KMS-11 (cell line): ENCODE results near the gene MGME1.

ENCODE experiments used
- H2AFZ ChIP-seq: fragments of 200-600 bp; sonication (generic); 2 replicates; pipeline ENCODE4 v1.6.1; 2016; ENCODE audit warnings: antibody characterized with exemption, mixed run types, low read depth
- H3K27ac ChIP-seq: fragments of 200-600 bp; sonication (generic); 2 replicates; pipeline ENCODE4 v1.6.1; 2016; ENCODE audit warnings: mild to moderate bottlenecking, mixed run types
- H3K27me3 ChIP-seq: fragments of 200-600 bp; sonication (generic); 2 replicates; pipeline ENCODE4 v1.6.1; 2017; ENCODE audit warnings: mild to moderate bottlenecking, low read depth, mixed run types, moderate library complexity; ENCODE audit not compliant: insufficient read depth
- H3K36me3 ChIP-seq: fragments of 200-600 bp; sonication (generic); 2 replicates; pipeline ENCODE4 v1.6.1; 2017; ENCODE audit warnings: mild to moderate bottlenecking, mixed run types; ENCODE audit not compliant: insufficient read depth
- H3K4me1 ChIP-seq: fragments of 200-600 bp; sonication (generic); 2 replicates; pipeline ENCODE4 v1.6.1; 2016; ENCODE audit warnings: mild to moderate bottlenecking, low read depth, mixed run types; ENCODE audit not compliant: poor library complexity, severe bottlenecking
- H3K4me2 ChIP-seq: fragments of 200-600 bp; sonication (generic); 2 replicates; pipeline ENCODE4 v1.7.0; 2016; ENCODE audit warnings: mild to moderate bottlenecking, mixed run types
- H3K4me3 ChIP-seq: fragments of 200-600 bp; sonication (generic); IDR thresholded peaks from 2 replicates; pipeline ENCODE4 v1.6.1; 2017; ENCODE audit warnings: low read depth, low read length, mixed read lengths; ENCODE audit not compliant: insufficient read depth
- H3K79me2 ChIP-seq: fragments of 200-600 bp; sonication (generic); 2 replicates; pipeline ENCODE4 v1.6.1; 2016; ENCODE audit warnings: low read depth, mixed run types; ENCODE audit not compliant: insufficient read depth
- H3K9ac ChIP-seq: fragments of 200-600 bp; sonication (generic); 2 replicates; pipeline ENCODE4 v1.6.1; 2016; ENCODE audit warnings: mild to moderate bottlenecking, mixed run types
- H4K20me1 ChIP-seq: fragments of 200-600 bp; sonication (generic); 2 replicates; pipeline ENCODE4 v1.6.1; 2016; ENCODE audit warnings: mild to moderate bottlenecking, mixed run types; ENCODE audit not compliant: insufficient read depth
- TF ChIP-seq, protein P1 (sequence below): fragments of 200-600 bp; sonication (generic); conservative IDR thresholded peaks from 2 replicates; pipeline ENCODE4 v1.6.1; 2017; ENCODE audit warnings: low read depth, mild to moderate bottlenecking, antibody characterized with exemption, low read length, moderate library complexity, mixed read lengths

The MGME1 gene

DNA sequence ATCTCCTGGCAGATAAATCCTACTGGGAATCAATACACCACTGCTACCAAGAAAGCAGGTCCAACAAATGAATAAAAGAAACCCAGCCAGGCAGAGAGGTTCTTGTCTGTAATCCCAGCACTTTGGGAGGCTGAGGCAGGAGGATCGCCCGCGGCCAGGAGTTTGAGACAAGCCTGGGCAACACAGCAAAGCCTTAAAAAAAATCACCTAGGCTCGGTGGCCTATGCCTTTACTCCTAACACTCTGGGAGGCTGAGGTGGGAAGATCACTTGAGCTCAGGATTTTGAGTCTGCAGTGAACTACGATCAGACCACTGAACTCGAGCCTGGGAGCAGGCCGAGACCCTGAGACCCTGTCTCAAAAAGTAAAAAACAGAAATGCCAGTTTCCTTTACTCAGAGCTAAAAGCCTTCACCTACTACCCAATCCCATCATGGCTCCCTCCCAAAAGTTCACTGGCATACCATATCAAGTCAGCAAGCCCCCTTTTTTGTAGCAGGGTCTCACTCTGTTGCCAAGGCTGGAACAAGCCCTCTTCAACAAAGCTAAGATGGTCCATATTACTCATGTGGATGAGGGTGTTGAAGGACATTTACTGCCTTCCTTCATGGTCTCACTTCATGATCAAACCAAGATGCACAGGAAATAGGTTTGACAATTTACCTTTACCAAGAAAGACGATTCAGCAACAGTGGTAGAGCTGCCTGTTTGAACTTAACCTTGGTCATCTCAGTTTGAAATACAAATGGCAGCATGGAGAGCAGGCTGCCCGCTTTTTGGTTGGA, 5.5 kb upstream of the MGME1 start:
- TF ChIP-seq, protein P1, sequence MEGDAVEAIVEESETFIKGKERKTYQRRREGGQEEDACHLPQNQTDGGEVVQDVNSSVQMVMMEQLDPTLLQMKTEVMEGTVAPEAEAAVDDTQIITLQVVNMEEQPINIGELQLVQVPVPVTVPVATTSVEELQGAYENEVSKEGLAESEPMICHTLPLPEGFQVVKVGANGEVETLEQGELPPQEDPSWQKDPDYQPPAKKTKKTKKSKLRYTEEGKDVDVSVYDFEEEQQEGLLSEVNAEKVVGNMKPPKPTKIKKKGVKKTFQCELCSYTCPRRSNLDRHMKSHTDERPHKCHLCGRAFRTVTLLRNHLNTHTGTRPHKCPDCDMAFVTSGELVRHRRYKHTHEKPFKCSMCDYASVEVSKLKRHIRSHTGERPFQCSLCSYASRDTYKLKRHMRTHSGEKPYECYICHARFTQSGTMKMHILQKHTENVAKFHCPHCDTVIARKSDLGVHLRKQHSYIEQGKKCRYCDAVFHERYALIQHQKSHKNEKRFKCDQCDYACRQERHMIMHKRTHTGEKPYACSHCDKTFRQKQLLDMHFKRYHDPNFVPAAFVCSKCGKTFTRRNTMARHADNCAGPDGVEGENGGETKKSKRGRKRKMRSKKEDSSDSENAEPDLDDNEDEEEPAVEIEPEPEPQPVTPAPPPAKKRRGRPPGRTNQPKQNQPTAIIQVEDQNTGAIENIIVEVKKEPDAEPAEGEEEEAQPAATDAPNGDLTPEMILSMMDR: no peak
- Histone ChIP-seq H3K27ac (no peak overlapping the region), H3K27me3 (no peaks in the 10 kb centered on the region), H3K36me3 (no peaks in the 10 kb centered on the region), H2AFZ (no peak overlapping the region), H3K4me3 (no peak overlapping the region), H3K4me2 (no peak overlapping the region; the same call in 1 of the 2 replicates), H3K9ac (no peak overlapping the region; the same call in 1 of the 2 replicates), H4K20me1 (peaks cover 76% of the 10 kb centered on the region), H3K79me2 (peaks cover 100% of the 10 kb centered on the region), H3K4me1 (peaks cover 78% of the 10 kb centered on the region)

DNA sequence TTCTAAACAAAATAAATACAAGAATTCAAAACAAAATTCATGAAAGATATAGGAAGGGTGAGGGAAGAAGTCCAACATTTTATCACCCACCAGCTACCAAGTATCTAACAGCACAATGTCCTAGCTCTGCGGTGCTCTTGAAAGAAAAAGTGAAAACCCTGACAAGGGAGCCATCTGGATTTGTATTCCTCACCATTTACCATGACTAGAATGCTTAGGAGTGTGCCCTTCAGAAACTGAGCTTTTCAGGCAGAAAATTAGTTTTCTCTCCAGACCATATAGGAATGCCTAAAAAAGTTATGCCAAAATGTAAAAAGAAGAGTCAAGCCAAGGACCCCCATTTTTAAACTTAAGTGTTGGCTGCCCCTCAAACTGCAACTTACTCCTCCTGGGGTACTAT, 4.7 kb upstream of the MGME1 start:
- H3K9ac ChIP-seq: no peak overlapping the region; the same call in 1 of the 2 replicates
- peak overlapping the region; percentile 13; the same call in 1 of the 2 replicates for H3K27ac ChIP-seq
- peak overlapping the region; percentile 77 for H3K4me2 ChIP-seq
- H3K27me3 ChIP-seq: no peaks in the 10 kb centered on the region
- H3K4me3 ChIP-seq: no peak overlapping the region
- peaks cover 95% of the 10 kb centered on the region for H3K79me2 ChIP-seq
- TF ChIP-seq, protein P1: no peak
- peaks cover 72% of the 10 kb centered on the region for H3K4me1 ChIP-seq
- H4K20me1 ChIP-seq: peaks cover 68% of the 10 kb centered on the region
- no peaks in the 10 kb centered on the region for H3K36me3 ChIP-seq
- no peak overlapping the region for H2AFZ ChIP-seq

DNA sequence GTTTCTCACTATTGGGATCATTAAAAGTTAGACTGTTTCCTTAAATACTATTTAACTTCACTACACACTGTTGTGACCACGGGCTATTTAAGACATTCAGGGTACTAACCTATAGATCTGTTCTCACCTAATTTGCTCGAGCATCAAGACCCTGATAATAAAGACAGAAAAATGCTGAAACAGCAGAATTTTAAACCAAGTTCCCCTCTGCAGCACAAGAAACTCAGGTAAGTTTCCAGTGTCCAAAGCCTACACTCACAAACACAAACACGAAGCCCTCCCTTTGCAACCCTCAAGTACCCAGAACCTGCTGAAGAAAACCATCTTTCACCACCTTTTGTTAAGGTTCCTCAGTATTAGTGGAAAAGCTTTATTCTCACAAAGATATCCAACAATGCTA, 4.2 kb upstream of the MGME1 start:
- H3K4me3 ChIP-seq: no peak overlapping the region
- peak overlapping the region; percentile 14; the same call in 1 of the 2 replicates for H3K27ac ChIP-seq
- H3K4me1 ChIP-seq: peaks cover 66% of the 10 kb centered on the region
- no peaks in the 10 kb centered on the region for H3K36me3 ChIP-seq
- H4K20me1 ChIP-seq: peaks cover 67% of the 10 kb centered on the region
- H3K4me2 ChIP-seq: peak overlapping the region; percentile 77
- no peak overlapping the region; the same call in 1 of the 2 replicates for H3K9ac ChIP-seq
- no peak overlapping the region for H2AFZ ChIP-seq
- TF ChIP-seq, protein P1: no peak
- H3K79me2 ChIP-seq: peaks cover 95% of the 10 kb centered on the region
- no peaks in the 10 kb centered on the region for H3K27me3 ChIP-seq

DNA sequence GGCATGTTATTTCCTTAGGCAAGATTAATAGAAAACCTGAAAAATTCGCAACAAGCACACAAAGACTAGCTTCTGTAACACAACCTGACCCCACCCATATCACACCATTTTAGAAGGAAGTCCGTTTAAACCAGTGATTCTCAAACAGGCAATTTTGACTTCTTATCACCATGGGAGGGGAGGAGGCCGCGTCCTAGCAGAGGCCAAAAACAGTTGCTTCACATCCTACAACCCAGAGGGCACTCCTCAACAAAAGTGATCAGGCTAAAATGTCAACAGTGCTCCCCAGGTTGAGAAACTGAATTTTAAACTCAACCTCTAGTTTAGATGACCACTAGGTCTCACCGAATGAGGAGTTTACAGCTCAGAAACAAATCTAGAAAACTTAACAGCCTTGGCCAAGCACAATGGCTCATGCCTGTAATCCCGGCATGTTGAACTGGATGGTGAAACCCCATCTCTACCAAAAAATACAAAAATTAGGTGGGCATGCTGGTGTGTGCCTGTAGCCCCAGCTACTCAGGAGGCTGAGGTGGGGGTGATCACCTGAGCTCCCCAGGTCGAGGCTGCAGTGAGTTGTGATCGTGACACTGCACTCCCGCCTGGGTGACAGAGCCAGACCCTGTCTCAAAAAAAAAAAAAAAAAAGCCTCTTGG, 3.6 kb upstream of the MGME1 start:
- Histone ChIP-seq H3K27ac (peak overlapping the region; percentile 14; the same call in 1 of the 2 replicates), H4K20me1 (peaks cover 67% of the 10 kb centered on the region), H3K4me2 (peak overlapping the region; percentile 77), H3K36me3 (no peaks in the 10 kb centered on the region), H2AFZ (no peak overlapping the region), H3K27me3 (no peaks in the 10 kb centered on the region), H3K4me1 (peaks cover 61% of the 10 kb centered on the region), H3K9ac (peak overlapping the region; percentile 99; the same call in 1 of the 2 replicates), H3K4me3 (no peak overlapping the region), H3K79me2 (peaks cover 95% of the 10 kb centered on the region)
- TF ChIP-seq, protein P1: no peak
